D721Med (cell line): Measurements from ENCODE around the gene PIEZO1.

Experiments used
- DNase-seq: peaks from one replicate; pipeline ENCODE4 v3.0.0; 2011; ENCODE audit warnings: low spot score; ENCODE audit not compliant: insufficient read length
- FAIRE-seq: peaks from 2 replicates; lab custom pipeline; 2011; peaks lifted over from hg19 to GRCh38; lab: Jason Lieb, UNC
- TF ChIP-seq, protein P1 (sequence below): IDR thresholded peaks from 2 replicates; pipeline ENCODE4 v1.5.1; 2012; ENCODE audit warnings: mild to moderate bottlenecking, control low read depth; ENCODE audit not compliant: insufficient read depth; ENCODE audit errors: missing control alignments

Gene PIEZO1

DNA sequence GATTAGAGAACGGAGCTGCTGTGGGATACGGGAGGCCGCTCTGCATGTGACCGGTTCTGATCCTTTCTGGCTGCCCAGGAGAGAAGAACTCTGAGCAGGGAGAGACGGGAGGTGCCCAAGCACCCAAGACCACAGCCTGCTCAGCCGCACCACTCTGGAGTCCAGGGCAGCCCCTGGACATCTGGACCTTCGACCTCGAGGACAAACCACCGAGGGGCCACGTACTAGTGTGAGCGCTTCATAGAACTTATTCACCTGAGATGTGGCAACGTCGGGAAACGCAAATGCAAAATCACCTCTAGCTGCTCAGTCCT lies 84.7 kb downstream of the PIEZO1 start:
- TF ChIP-seq, protein P1, sequence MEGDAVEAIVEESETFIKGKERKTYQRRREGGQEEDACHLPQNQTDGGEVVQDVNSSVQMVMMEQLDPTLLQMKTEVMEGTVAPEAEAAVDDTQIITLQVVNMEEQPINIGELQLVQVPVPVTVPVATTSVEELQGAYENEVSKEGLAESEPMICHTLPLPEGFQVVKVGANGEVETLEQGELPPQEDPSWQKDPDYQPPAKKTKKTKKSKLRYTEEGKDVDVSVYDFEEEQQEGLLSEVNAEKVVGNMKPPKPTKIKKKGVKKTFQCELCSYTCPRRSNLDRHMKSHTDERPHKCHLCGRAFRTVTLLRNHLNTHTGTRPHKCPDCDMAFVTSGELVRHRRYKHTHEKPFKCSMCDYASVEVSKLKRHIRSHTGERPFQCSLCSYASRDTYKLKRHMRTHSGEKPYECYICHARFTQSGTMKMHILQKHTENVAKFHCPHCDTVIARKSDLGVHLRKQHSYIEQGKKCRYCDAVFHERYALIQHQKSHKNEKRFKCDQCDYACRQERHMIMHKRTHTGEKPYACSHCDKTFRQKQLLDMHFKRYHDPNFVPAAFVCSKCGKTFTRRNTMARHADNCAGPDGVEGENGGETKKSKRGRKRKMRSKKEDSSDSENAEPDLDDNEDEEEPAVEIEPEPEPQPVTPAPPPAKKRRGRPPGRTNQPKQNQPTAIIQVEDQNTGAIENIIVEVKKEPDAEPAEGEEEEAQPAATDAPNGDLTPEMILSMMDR = no peak
- no peak for FAIRE-seq
- DNase-seq = no peak

DNA sequence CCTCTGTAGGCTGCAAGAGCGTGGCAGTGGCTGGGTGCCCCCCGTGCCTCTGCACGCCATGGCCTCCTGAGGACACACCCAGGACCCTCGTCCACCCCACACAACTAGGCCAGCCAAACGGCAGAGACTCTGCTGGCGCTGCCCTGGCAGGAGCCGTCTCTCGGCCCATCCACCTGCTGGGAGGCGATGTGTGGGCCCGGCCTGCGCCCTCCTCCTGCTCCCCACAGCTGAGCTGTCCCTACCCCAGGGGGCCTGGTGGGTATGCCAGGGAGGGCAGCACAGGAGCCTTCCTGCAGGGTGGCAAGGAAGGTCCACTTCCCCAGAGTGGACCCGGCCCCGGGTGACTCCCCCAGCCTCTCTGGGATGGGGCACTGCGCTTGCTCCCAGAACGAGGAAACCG lies 85.8 kb downstream of the PIEZO1 start:
- FAIRE-seq = no peak
- DNase-seq = no peak
- TF ChIP-seq, protein P1 = no peak

- FAIRE-seq = no peak
- TF ChIP-seq, protein P1 = no peak
Observed at GRCh38 chr16:88698646-88699045, 86.4 kb downstream of the PIEZO1 start.

GRCh38 chr16:88697831-88698615 lies 87.0 kb downstream of the PIEZO1 start:
- peak; percentile 34 for DNase-seq
- no peak for FAIRE-seq

More at GRCh38 chr16:88698646-88699045, 86.4 kb downstream of the PIEZO1 start:
- DNase-seq = no peak

DNA sequence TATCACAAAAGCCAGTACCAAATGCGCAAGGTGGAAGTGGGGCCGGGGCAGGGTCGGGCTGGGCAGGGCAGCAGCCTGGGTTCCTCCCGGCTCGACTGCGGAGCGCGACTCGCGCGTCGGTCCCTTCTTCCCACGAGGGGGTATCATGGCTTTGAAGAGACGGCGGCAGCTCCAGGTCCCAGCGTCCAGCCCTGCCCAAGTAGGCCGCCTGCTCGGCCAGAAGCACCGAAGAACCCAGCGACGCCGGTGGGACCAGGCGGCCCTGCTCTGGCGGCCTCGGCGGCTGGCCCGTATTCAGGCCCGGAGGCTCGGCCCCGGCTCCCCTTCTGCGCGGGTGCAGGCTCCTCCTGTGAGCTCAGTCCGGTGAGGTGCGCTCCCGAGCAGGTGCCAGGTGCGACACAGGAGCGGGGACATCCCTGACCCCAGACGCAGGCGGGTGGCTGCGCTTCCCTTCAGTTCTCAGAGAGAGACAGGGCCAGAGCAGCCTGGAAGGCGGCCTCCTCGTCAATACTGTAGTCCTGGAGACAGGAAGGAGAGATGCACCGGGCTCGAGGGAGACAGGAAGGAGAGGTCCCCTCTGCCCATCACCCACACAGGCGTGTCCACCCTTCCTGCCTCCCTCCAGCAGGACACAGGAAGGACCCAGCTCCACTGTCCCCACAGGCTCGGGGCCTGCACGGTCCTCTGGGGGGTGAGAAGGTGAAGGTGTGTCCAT lies 87.7 kb downstream of the PIEZO1 start:
- DNase-seq = no peak
- FAIRE-seq = no peak
- TF ChIP-seq, protein P1 = no peak

More at GRCh38 chr16:88697831-88698615, 87.0 kb downstream of the PIEZO1 start:
- TF ChIP-seq, protein P1 = peak; percentile 26

DNA sequence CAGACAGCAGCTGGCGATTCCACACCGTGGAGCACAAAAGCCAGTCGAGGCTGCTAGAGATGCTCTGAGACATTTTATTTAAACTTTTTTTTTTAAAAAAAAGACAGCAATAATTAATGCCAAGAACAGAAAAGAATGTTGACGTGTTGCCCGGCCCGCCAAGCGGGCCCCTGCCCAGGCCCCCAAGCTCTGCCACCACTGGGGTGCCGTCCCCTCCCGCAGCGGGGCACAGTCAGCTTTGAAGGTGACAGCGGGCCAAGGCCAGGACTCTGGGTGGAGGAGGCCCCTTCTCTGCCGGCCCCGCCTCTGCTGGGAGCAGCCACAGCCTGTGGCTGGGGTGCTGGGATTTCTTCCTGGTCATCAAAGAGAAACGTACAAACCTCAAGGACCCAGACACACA lies 88.6 kb downstream of the PIEZO1 start:
- DNase-seq = no peak
- no peak for FAIRE-seq
- TF ChIP-seq, protein P1 = no peak

GRCh38 chr16:88695753-88696152 lies 89.3 kb downstream of the PIEZO1 start:
- DNase-seq = no peak
- TF ChIP-seq, protein P1 = no peak
- FAIRE-seq = no peak
